Measurements from ENCODE around the gene CCSER2. TPM values are rescaled to one million over a fixed set of nuclear protein-coding genes. Genes with fewer than 3 reads are reported as not detected.

The CCSER2 gene
- polyA plus RNA-seq, 2 of the 4 experiments (the other 2 are of a cell fraction): 9.2 to 28.2 TPM

- H3K27ac ChIP-seq: no peak overlapping the region
- ChIA-PET CTCF (no interaction called here), POLR2A (no interaction called here)
- 94% methylated on average over 2 of the region's 2 CpGs for WGBS (ENCODE audit: missing lambda C conversion rate)
- no peak overlapping the region for H3K4me2 ChIP-seq
- peaks cover 6% of the 10 kb centered on the region; the same call in 2 of the 3 replicates for H3K4me1 ChIP-seq
- TF ChIP-seq EHMT2 (IDR thresholded peaks at IDR 0.05; ENCODE audit: low read depth) (no peak), POLR2AphosphoS2 (conservative IDR thresholded peaks at IDR 0.05; ENCODE audit: low read length) (no peak), HDAC2 (IDR thresholded peaks at IDR 0.05) (no peak), RAD21 (conservative IDR thresholded peaks at IDR 0.05 in 1 of 2, IDR thresholded peaks at IDR 0.05 in 1 of 2) (no peak), ZC3H11A (IDR thresholded peaks at IDR 0.05) (no peak), MAFK (IDR thresholded peaks at IDR 0.05; ENCODE audit: partially characterized antibody) (no peak), RNF2 (IDR thresholded peaks at IDR 0.05; ENCODE audit: borderline replicate concordance, low read depth) (no peak), HMGXB4 (CRISPR knock-in tag; IDR thresholded peaks at IDR 0.05; ENCODE audit: borderline replicate concordance) (no peak), ESRRA (IDR thresholded peaks at IDR 0.05; ENCODE audit: borderline replicate concordance, low read length) (no peak)
- TF ChIP-seq, protein P1, sequence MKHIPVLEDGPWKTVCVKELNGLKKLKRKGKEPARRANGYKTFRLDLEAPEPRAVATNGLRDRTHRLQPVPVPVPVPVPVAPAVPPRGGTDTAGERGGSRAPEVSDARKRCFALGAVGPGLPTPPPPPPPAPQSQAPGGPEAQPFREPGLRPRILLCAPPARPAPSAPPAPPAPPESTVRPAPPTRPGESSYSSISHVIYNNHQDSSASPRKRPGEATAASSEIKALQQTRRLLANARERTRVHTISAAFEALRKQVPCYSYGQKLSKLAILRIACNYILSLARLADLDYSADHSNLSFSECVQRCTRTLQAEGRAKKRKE (CRISPR knock-in tag; IDR thresholded peaks at IDR 0.05; ENCODE audit: low read depth): no peak
- TF ChIP-seq, protein P2, sequence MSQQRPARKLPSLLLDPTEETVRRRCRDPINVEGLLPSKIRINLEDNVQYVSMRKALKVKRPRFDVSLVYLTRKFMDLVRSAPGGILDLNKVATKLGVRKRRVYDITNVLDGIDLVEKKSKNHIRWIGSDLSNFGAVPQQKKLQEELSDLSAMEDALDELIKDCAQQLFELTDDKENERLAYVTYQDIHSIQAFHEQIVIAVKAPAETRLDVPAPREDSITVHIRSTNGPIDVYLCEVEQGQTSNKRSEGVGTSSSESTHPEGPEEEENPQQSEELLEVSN (IDR thresholded peaks at IDR 0.05; ENCODE audit: borderline replicate concordance, low read depth): no peak
- DNase-seq (ENCODE audit: low read depth in 1 of 2, low spot score in 1 of 2) (no peak), ATAC-seq (no peak), FAIRE-seq (no peak)
- peaks cover 9% of the 10 kb centered on the region; the same call in 1 of the 3 replicates for H3K9me3 ChIP-seq
- no peak overlapping the region for H3K4me3 ChIP-seq
Observed at GRCh38 chr10:84456126-84456525, 127.7 kb downstream of the CCSER2 start.

DNA sequence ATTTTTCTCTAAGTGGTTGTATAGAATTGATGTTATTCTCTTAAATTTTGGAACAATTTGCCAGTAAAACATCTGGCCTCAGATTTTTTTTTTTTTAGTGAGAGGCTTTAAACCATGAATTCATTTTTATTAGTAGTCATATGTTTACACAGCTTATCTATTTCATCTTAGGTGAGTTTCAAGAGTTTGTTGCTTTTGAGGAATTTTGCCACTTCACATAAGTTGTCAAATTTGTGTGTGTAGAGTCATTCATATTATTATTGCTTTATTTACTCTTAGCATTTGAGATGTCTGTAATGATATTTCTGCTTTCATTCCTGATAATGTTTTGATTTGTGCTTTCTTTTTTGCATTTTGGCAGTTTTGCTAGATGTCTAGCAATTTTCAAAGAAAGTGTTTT is 132.1 kb downstream of the CCSER2 start:
- Histone ChIP-seq H3K4me3 (no peak overlapping the region), H3K27ac (no peak overlapping the region), H3K9me3 (peaks cover 9% of the 10 kb centered on the region; the same call in 1 of the 3 replicates), H3K4me1 (peaks cover 6% of the 10 kb centered on the region; the same call in 2 of the 3 replicates), H3K4me2 (no peak overlapping the region)
- no peak for DNase-seq (ENCODE audit: low read depth in 1 of 2, low spot score in 1 of 2)
- no peak for FAIRE-seq
- no peak for TF ChIP-seq POLR2A (IDR thresholded peaks at IDR 0.05; ENCODE audit: low read length)
- TF ChIP-seq KDM1A (IDR thresholded peaks at IDR 0.05; ENCODE audit: low read depth): no peak
- no peak for TF ChIP-seq HOXB13 (CRISPR knock-in tag; IDR thresholded peaks at IDR 0.05; ENCODE audit: low read depth)
- TF ChIP-seq MYC (IDR thresholded peaks at IDR 0.05; ENCODE audit: borderline replicate concordance, low read length): no peak
- TF ChIP-seq HOXB5 (CRISPR knock-in tag; IDR thresholded peaks at IDR 0.05): no peak
- no peak for TF ChIP-seq ZFP36 (IDR thresholded peaks at IDR 0.05; ENCODE audit: borderline replicate concordance, partially characterized antibody)
- TF ChIP-seq HEYL (CRISPR knock-in tag; IDR thresholded peaks at IDR 0.05): no peak
- ChIA-PET POLR2A (no interaction called here), CTCF (no interaction called here)
- no peak for ATAC-seq

- POLR2A ChIA-PET: no interaction called here
- WGBS (ENCODE audit: missing lambda C conversion rate): 31% methylated on average over 1 of the region's 1 CpG
- no peaks in the 10 kb centered on the region for H3K9me3 ChIP-seq
- no peak overlapping the region for H3K4me3 ChIP-seq
- peak; percentile 54 for FAIRE-seq
- no peak; a peak in 1 of 6 replicates for ATAC-seq
- CTCF ChIA-PET: no interaction called here
- peak in 1 of 2 experiments; percentile 6 for DNase-seq (ENCODE audit: low read depth in 1 of 2, low spot score in 1 of 2)
- H3K4me2 ChIP-seq: peak overlapping the region; percentile 42
- H3K27ac ChIP-seq: no peak overlapping the region
- peaks cover 11% of the 10 kb centered on the region for H3K4me1 ChIP-seq
- TF ChIP-seq FOSL2 (IDR thresholded peaks at IDR 0.05): no peak
- no peak for TF ChIP-seq FOSL2 (CRISPR knock-in tag; IDR thresholded peaks at IDR 0.05)
- TF ChIP-seq MAFK (IDR thresholded peaks at IDR 0.05; ENCODE audit: partially characterized antibody): no peak
- no peak for TF ChIP-seq RCOR1 (IDR thresholded peaks at IDR 0.05; ENCODE audit: low read depth, low read length)
- TF ChIP-seq ESRRA (IDR thresholded peaks at IDR 0.05; ENCODE audit: borderline replicate concordance, low read length): no peak
- no peak for TF ChIP-seq FOXS1 (CRISPR knock-in tag; IDR thresholded peaks at IDR 0.05)
- no peak for TF ChIP-seq TP53 (CRISPR knock-in tag; IDR thresholded peaks at IDR 0.05)
- TF ChIP-seq HOXB5 (CRISPR knock-in tag; IDR thresholded peaks at IDR 0.05): no peak
- TF ChIP-seq HDAC2 (IDR thresholded peaks at IDR 0.05): no peak
- no peak for TF ChIP-seq MYC (IDR thresholded peaks at IDR 0.05; ENCODE audit: borderline replicate concordance, low read length)
- TF ChIP-seq SREBF2 (IDR thresholded peaks at IDR 0.05): no peak
- TF ChIP-seq SMC3 (IDR thresholded peaks at IDR 0.05): no peak
- TF ChIP-seq, protein P3, sequence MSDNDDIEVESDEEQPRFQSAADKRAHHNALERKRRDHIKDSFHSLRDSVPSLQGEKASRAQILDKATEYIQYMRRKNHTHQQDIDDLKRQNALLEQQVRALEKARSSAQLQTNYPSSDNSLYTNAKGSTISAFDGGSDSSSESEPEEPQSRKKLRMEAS (IDR thresholded peaks at IDR 0.05): no peak
- TF ChIP-seq, protein P4, sequence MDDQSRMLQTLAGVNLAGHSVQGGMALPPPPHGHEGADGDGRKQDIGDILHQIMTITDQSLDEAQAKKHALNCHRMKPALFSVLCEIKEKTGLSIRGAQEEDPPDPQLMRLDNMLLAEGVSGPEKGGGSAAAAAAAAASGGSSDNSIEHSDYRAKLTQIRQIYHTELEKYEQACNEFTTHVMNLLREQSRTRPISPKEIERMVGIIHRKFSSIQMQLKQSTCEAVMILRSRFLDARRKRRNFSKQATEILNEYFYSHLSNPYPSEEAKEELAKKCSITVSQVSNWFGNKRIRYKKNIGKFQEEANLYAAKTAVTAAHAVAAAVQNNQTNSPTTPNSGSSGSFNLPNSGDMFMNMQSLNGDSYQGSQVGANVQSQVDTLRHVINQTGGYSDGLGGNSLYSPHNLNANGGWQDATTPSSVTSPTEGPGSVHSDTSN (IDR thresholded peaks at IDR 0.05): no peak
- TF ChIP-seq ZSCAN20 (CRISPR knock-in tag; IDR thresholded peaks at IDR 0.05): no peak
- no peak for TF ChIP-seq ZNF302 (CRISPR knock-in tag; IDR thresholded peaks at IDR 0.05)
- TF ChIP-seq NR3C1 (IDR thresholded peaks at IDR 0.05): no peak
- no peak for TF ChIP-seq JUN (IDR thresholded peaks at IDR 0.05)
Observed at GRCh38 chr10:84469470-84469869, 141.1 kb downstream of the CCSER2 start.

Data from A549 (cell line).